HepG2 (cell line): ENCODE measurements around the gene RERE. TPM values are rescaled to one million over a fixed set of nuclear protein-coding genes. Genes with fewer than 3 reads are reported as not detected.

Experiments used
- BRF2 ChIP-seq: sonication (generic); formaldehyde crosslinking; IDR thresholded peaks from 2 replicates; pipeline ENCODE4 v1.8.1; 2022; ENCODE audit warnings: mild to moderate bottlenecking, missing genetic modification reagents
- CEBPB ChIP-seq: IDR thresholded peaks from 2 replicates; pipeline ENCODE4 v1.6.1; 2011; ENCODE audit warnings: low read depth, low read length, improper control_type of control experiment, borderline replicate concordance
- CEBPG ChIP-seq: IDR thresholded peaks from 2 replicates; pipeline ENCODE4 v1.6.1; 2016
- EP300 ChIP-seq, 3 experiments: sonication (generic) in 1 of 3; formaldehyde crosslinking in 1 of 3; IDR thresholded peaks; 2 replicates each; pipeline versions ENCODE4 v1.5.1 to v1.6.1; 2011 to 2020; ENCODE audit warnings: low read depth in 2 of 3, low read length in 2 of 3, borderline replicate concordance in 1 of 3, improper control_type of control experiment in 1 of 3, mild to moderate bottlenecking in 1 of 3, missing genetic modification reagents in 1 of 3, moderate library complexity in 1 of 3
- GATAD2A ChIP-seq: IDR thresholded peaks from 2 replicates; pipeline ENCODE4 v1.6.1; 2016
- KDM5A ChIP-seq: fragments of 200-600 bp; sonication (generic); IDR thresholded peaks from 2 replicates; pipeline ENCODE4 v1.7.0; 2018; ENCODE audit warnings: antibody characterized with exemption, mild to moderate bottlenecking, low read length, borderline replicate concordance
- KLF11 ChIP-seq: IDR thresholded peaks from 2 replicates; pipeline ENCODE4 v1.6.1; 2016; ENCODE audit warnings: missing compliant biosample characterization
- NR2F6 ChIP-seq, 2 experiments: IDR thresholded peaks; 2 replicates each; pipeline ENCODE4 v1.6.1; 2016; ENCODE audit warnings: antibody characterized with exemption in 1 of 2, mild to moderate bottlenecking in 1 of 2
- RAD21 ChIP-seq: fragments of 450-650 bp; formaldehyde crosslinking; IDR thresholded peaks from 2 replicates; pipeline ENCODE4 v1.5.0; 2020; ENCODE audit warnings: mild to moderate bottlenecking
- SALL2 ChIP-seq: sonication (generic); formaldehyde crosslinking; IDR thresholded peaks from 2 replicates; pipeline ENCODE4 v1.8.1; 2023; ENCODE audit warnings: mild to moderate bottlenecking, missing genetic modification reagents, inconsistent platforms
- SKI ChIP-seq: fragments of 450-650 bp; IDR thresholded peaks from one replicate; pipeline ENCODE4 v1.6.1; 2018; ENCODE audit warnings: mild to moderate bottlenecking; ENCODE audit not compliant: partially characterized antibody
- SNAPC4 ChIP-seq: sonication (generic); formaldehyde crosslinking; IDR thresholded peaks from 2 replicates; pipeline ENCODE4 v1.4.0; 2020; ENCODE audit warnings: mild to moderate bottlenecking, missing genetic modification reagents
- TARDBP ChIP-seq: sonication (generic); formaldehyde crosslinking; IDR thresholded peaks from 2 replicates; pipeline ENCODE4 v1.8.0; 2022; ENCODE audit warnings: mild to moderate bottlenecking, missing genetic modification reagents
- TFAP4 ChIP-seq: sonication (generic); IDR thresholded peaks from 2 replicates; pipeline ENCODE4 v1.6.1; 2016; ENCODE audit warnings: low read depth, borderline replicate concordance
- ZMYM3 ChIP-seq: sonication (generic); formaldehyde crosslinking; IDR thresholded peaks from 2 replicates; pipeline ENCODE4 v1.5.1; 2020; ENCODE audit warnings: mild to moderate bottlenecking, missing genetic modification reagents
- ZNF205 ChIP-seq: IDR thresholded peaks from 2 replicates; pipeline ENCODE4 v1.6.1; 2018; ENCODE audit warnings: missing biosample characterization, missing genetic modification reagents
- ZNF547 ChIP-seq: sonication (generic); formaldehyde crosslinking; IDR thresholded peaks from 2 replicates; pipeline ENCODE4 v1.5.1; 2020; ENCODE audit warnings: mild to moderate bottlenecking, missing genetic modification reagents
- ZNF792 ChIP-seq: IDR thresholded peaks from 2 replicates; pipeline ENCODE4 v1.6.1; 2016
- polyA plus RNA-seq, 8 experiments: library from polyadenylated mRNA; depleted of rRNA in 3 of 8; stranded (reverse) in 7 of 8; unstranded in 1 of 8; fragments of >200 nt; fragmentation: Illumina TruSeq in 4 of 8; extraction: Trizol in 4 of 8; gene quantifications; 2 replicates each; pipeline versions ENCODE4 v1.2.1 to v1.2.3, GENCODE V29; 2011 to 2016; ENCODE audit warnings: low read depth in 4 of 8, missing spikeins in 1 of 8, mixed read lengths in 1 of 8; ENCODE audit not compliant: insufficient read depth in 1 of 8
- total RNA-seq, 5 experiments: library from RNA; depleted of rRNA; stranded (reverse); fragments of >200 nt; fragmentation: Illumina TruSeq; extraction: Trizol; gene quantifications; 2 replicates each; pipeline ENCODE4 v1.2.3, GENCODE V29; 2016; ENCODE audit warnings: low read depth in 1 of 5
- TF ChIP-seq, protein P1 (sequence below): sonication (generic); formaldehyde crosslinking; IDR thresholded peaks from 2 replicates; pipeline ENCODE4 v1.8.0; 2022; ENCODE audit warnings: missing genetic modification reagents, low read depth, mild to moderate bottlenecking, borderline replicate concordance
- TF ChIP-seq, protein P2 (sequence below): sonication (generic); formaldehyde crosslinking; IDR thresholded peaks from 2 replicates; pipeline ENCODE4 v1.5.0; 2020; ENCODE audit warnings: missing genetic modification reagents, mild to moderate bottlenecking, borderline replicate concordance

Gene RERE
- total and polyA plus RNA-seq, 2 of the 13 experiments (the other 11 are each of a cell fraction or from before 2014, with no cell fraction given) = 18.3 to 21.9 TPM

- TF ChIP-seq BRF2 (CRISPR knock-in tag) (no peak), TARDBP (CRISPR knock-in tag) (0 out of 2 replicates have a peak, but pooled peaks have one; percentile 33), ZMYM3 (0 out of 2 replicates have a peak, but pooled peaks have one; percentile 30), SKI (no peak), EP300 (IDR thresholded peaks at IDR 0.05; ENCODE audit: low read depth in 2 of 2, low read length in 2 of 2) (no peak), EP300 (CRISPR knock-in tag; IDR thresholded peaks at IDR 0.05; ENCODE audit: borderline replicate concordance) (no peak), TFAP4 (no peak), SALL2 (CRISPR knock-in tag) (no peak), KDM5A (no peak), NR2F6 (IDR thresholded peaks at IDR 0.05) (no peak), NR2F6 (CRISPR knock-in tag; IDR thresholded peaks at IDR 0.05) (no peak), SNAPC4 (CRISPR knock-in tag) (no peak), GATAD2A (CRISPR knock-in tag) (peak; percentile 68), ZNF205 (CRISPR knock-in tag) (peak; percentile 23; the same call in 1 of the 2 replicates), CEBPG (CRISPR knock-in tag) (peak; percentile 60), RAD21 (peak; percentile 46), CEBPB (no peak), ZNF547 (CRISPR knock-in tag) (no peak), KLF11 (CRISPR knock-in tag) (no peak), ZNF792 (no peak)
- TF ChIP-seq, protein P1, sequence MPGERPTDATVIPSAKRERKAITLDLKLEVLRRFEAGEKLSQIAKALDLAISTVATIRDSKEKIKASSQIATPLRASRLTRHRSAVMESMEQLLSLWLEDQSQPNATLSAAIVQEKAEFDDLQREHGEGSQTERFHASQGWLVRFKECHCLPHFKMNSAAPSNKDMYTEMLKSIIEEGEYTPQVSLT (CRISPR knock-in tag) = no peak
- TF ChIP-seq, protein P2, sequence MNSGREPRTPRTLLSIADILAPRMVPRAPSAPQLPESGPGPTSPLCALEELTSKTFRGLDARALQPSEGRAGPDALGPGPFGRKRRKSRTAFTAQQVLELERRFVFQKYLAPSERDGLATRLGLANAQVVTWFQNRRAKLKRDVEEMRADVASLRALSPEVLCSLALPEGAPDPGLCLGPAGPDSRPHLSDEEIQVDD (CRISPR knock-in tag) = no peak
Measured at GRCh38 chr1:8315573-8316475, 501.6 kb downstream of the RERE start (continued).
